Uterus (tissue), 2 donors: ENCODE data around the gene SLC6A7.

Experiments
- POLR2A ChIP-seq, 2 donors: fragments of 450-650 bp; IDR thresholded peaks; one replicate each; pipeline ENCODE4 v1.6.1; 2016; ENCODE audit warnings: antibody characterized with exemption in 2 of 2, mild to moderate bottlenecking in 1 of 2, moderate library complexity in 1 of 2
- TF ChIP-seq, protein P1 (sequence below), 4 experiments: fragments of 200-600 bp in 2 of 4; fragments of 450-650 bp in 2 of 4; sonication (generic) in 2 of 4; IDR thresholded peaks; one replicate each; pipeline ENCODE4 v1.5.1; 2016 to 2019; ENCODE audit warnings: antibody characterized with exemption in 4 of 4, mild to moderate bottlenecking in 2 of 4, moderate library complexity in 1 of 4

DNA sequence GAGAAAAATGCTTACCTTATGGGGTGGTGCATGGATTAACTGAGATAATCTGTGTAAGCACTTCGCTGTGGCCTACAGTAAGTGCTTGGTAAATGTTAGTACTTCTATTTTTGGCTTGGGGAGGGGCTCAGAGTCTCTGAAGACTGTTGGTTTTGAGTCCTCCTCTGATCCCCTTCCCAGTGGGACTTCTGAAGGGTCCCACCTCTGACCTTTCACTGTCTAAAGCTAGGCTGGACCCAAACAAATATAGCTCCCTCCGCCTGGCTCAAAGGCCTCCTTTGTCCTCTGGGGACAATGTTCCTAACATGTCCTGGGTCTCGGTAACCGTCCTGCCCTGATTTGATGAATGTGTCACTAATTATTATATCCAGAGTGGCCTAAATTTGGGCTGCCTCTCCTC, 64.9 kb downstream of the SLC6A7 start:
- TF ChIP-seq, protein P1, sequence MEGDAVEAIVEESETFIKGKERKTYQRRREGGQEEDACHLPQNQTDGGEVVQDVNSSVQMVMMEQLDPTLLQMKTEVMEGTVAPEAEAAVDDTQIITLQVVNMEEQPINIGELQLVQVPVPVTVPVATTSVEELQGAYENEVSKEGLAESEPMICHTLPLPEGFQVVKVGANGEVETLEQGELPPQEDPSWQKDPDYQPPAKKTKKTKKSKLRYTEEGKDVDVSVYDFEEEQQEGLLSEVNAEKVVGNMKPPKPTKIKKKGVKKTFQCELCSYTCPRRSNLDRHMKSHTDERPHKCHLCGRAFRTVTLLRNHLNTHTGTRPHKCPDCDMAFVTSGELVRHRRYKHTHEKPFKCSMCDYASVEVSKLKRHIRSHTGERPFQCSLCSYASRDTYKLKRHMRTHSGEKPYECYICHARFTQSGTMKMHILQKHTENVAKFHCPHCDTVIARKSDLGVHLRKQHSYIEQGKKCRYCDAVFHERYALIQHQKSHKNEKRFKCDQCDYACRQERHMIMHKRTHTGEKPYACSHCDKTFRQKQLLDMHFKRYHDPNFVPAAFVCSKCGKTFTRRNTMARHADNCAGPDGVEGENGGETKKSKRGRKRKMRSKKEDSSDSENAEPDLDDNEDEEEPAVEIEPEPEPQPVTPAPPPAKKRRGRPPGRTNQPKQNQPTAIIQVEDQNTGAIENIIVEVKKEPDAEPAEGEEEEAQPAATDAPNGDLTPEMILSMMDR (IDR thresholded peaks at IDR 0.05), result no peak
- TF ChIP-seq POLR2A (IDR thresholded peaks at IDR 0.05), result no peak
